ENCODE data around the gene SYNGAP1.
"Not testable (repeated sequence)": the region's sequence is repeated elsewhere in the genome, so short reads cannot be mapped to it uniquely, and the experiment has no call there.

SYNGAP1 gene

DNA sequence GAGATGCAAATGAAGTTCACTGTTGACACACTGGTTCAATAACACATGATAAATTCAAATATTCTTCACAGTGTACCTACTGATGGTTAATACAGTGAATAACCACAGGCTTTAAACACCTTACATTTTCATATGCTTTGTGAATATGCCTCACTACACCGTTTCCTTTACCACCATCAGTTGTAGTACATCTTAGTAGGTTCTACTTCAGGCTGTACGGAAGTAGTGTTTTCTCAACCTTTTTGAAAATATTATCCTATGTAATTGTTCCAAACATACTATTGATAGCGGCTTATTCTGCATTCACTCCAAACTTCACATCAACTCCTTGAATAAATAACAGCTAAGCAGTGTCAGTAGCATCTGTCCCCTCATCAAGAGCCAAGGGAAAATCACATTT is 49.8 kb downstream of the SYNGAP1 start:
- TF ChIP-seq MYC (IDR thresholded peaks at IDR 0.05; ENCODE audit: low read depth, low read length) (no peak), POLR2A (IDR thresholded peaks at IDR 0.05; ENCODE audit: extremely low read depth, insufficient read length) (no peak)
- TF ChIP-seq, protein P1, sequence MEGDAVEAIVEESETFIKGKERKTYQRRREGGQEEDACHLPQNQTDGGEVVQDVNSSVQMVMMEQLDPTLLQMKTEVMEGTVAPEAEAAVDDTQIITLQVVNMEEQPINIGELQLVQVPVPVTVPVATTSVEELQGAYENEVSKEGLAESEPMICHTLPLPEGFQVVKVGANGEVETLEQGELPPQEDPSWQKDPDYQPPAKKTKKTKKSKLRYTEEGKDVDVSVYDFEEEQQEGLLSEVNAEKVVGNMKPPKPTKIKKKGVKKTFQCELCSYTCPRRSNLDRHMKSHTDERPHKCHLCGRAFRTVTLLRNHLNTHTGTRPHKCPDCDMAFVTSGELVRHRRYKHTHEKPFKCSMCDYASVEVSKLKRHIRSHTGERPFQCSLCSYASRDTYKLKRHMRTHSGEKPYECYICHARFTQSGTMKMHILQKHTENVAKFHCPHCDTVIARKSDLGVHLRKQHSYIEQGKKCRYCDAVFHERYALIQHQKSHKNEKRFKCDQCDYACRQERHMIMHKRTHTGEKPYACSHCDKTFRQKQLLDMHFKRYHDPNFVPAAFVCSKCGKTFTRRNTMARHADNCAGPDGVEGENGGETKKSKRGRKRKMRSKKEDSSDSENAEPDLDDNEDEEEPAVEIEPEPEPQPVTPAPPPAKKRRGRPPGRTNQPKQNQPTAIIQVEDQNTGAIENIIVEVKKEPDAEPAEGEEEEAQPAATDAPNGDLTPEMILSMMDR (IDR thresholded peaks at IDR 0.05; ENCODE audit: low read depth, low read length): no peak
- TF ChIP-seq, protein P2, sequence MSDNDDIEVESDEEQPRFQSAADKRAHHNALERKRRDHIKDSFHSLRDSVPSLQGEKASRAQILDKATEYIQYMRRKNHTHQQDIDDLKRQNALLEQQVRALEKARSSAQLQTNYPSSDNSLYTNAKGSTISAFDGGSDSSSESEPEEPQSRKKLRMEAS (IDR thresholded peaks at IDR 0.05; ENCODE audit: low read depth, low read length): no peak
- no peak overlapping the region for H3K4me3 ChIP-seq (ENCODE audit: low read depth, low read length)
- DNase-seq (ENCODE audit: low read depth): no peak

DNA sequence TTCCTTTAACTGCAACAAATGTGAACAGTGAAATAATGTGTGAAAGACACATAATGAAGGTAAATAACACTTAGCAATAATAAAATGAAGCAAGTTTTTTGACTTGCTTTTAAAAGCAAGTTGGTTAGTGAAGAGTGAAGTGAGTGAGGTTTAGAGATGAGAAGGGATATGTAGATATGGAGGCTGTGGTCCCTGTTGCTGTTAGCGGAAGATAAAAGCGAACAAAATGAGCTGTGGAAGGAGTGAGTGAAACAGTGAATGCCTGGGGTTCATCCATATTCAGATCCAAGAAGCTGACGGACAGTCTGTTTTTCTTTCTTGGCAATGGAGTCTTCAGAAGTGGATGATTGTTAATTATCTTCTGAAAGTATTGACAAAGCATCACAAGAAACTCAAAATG is 58.0 kb downstream of the SYNGAP1 start:
- H3K4me3 ChIP-seq (ENCODE audit: low read depth, low read length): no peak overlapping the region
- TF ChIP-seq MYC (IDR thresholded peaks at IDR 0.05; ENCODE audit: low read depth, low read length): no peak
- TF ChIP-seq, protein P1 (IDR thresholded peaks at IDR 0.05; ENCODE audit: low read depth, low read length): no peak
- TF ChIP-seq, protein P2 (IDR thresholded peaks at IDR 0.05; ENCODE audit: low read depth, low read length): no peak
- DNase-seq (ENCODE audit: low read depth): no peak

- no peak overlapping the region for H3K4me3 ChIP-seq (ENCODE audit: low read depth, low read length)
- no peak for DNase-seq (ENCODE audit: low read depth)
- TF ChIP-seq, protein P2 (IDR thresholded peaks at IDR 0.05; ENCODE audit: low read depth, low read length): no peak
- TF ChIP-seq MYC (IDR thresholded peaks at IDR 0.05; ENCODE audit: low read depth, low read length) (no peak), POLR2A (IDR thresholded peaks at IDR 0.05; ENCODE audit: extremely low read depth, insufficient read length) (no peak)
- TF ChIP-seq, protein P1 (IDR thresholded peaks at IDR 0.05; ENCODE audit: low read depth, low read length): no peak
Measured at GRCh38 chr6:33481192-33481591, 61.3 kb downstream of the SYNGAP1 start.

DNA sequence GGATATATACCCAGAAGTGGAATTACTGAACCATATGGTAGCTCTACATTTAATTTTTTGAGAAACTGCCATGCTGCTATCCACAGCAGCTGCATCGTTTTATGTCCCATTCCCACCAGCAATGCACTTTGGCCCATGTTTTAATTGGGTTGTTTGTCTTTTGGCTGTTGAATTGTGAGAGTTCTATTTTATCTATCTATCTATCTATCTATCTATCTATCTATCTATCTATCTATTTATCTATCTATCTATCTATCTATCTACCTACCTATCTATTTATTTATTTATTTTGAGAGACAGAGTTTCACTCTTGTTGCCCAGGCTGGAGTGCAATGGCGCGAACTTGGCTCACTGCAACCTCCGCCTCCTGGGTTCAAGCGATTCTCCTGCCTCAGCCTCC is 62.8 kb downstream of the SYNGAP1 start:
- H3K4me3 ChIP-seq (ENCODE audit: low read depth, low read length); DNase-seq (ENCODE audit: low read depth): not testable (repeated sequence)

DNA sequence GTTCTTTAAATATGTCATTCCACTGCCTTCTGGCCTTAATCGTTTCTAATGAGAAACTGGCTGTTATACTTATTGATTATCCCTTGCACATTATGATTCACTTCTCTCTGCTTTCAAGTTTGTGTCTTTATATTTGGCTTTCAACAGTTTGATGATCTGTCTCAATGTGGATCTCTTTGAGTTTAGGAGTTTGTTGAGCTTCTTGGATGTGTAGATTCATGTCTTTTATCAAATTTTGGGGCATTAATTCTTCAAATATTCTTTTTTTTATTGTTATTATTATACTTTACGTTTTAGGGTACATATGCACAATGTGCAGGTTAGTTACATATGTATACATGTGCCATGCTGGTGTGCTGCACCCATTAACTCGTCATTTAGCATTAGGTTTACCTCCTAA is 63.8 kb downstream of the SYNGAP1 start:
- H3K4me3 ChIP-seq (ENCODE audit: low read depth, low read length): no peak overlapping the region
- DNase-seq (ENCODE audit: low read depth): no peak
- TF ChIP-seq, protein P2 (IDR thresholded peaks at IDR 0.05; ENCODE audit: low read depth, low read length): no peak
- TF ChIP-seq, protein P1 (IDR thresholded peaks at IDR 0.05; ENCODE audit: low read depth, low read length): no peak
- no peak for TF ChIP-seq MYC (IDR thresholded peaks at IDR 0.05; ENCODE audit: low read depth, low read length)
- no peak for TF ChIP-seq POLR2A (IDR thresholded peaks at IDR 0.05; ENCODE audit: extremely low read depth, insufficient read length)

- not testable (repeated sequence) for DNase-seq (ENCODE audit: low read depth); H3K4me3 ChIP-seq (ENCODE audit: low read depth, low read length)
Measured at GRCh38 chr6:33484673-33485262, 64.9 kb downstream of the SYNGAP1 start.

- DNase-seq (ENCODE audit: low read depth); H3K4me3 ChIP-seq (ENCODE audit: low read depth, low read length): not testable (repeated sequence)
Measured at GRCh38 chr6:33485680-33486079, 65.8 kb downstream of the SYNGAP1 start.

All from NB4 (cell line).